IMR-90 (cell line): ENCODE results near the gene CGNL1. TPM values are rescaled to one million over a fixed set of nuclear protein-coding genes. Genes with fewer than 3 reads are reported as not detected.

Experiments used
- ATAC-seq: fragments of 200-7000 bp; cut with Tn5 transposase; 2 replicates; pipeline ENCODE4 v1.9.1; 2020; ENCODE audit warnings: low read depth, mild to moderate bottlenecking, moderate library complexity
- BruUV-seq: library from RNA; stranded (reverse); fragments of 400-500 nt; replicated peaks from 2 replicates; lab custom pipeline; 2021; lab: Mats Ljungman, UMichigan
- CTCF ChIA-PET: fragments of 300-600 bp; formaldehyde crosslinking; extraction: SDS; loops from one replicate; lab custom pipeline; 2021; ENCODE audit warnings: antibody characterized with exemption; lab: Yijun Ruan, JAX
- POLR2A ChIA-PET: fragments of 300-600 bp; sonication (Branson Sonifier 250); formaldehyde crosslinking; loops from one replicate; lab custom pipeline; 2022; ENCODE audit warnings: antibody characterized with exemption; ENCODE audit not compliant: unreplicated experiment; lab: Charles Lee
- DNase-seq: peaks from one replicate; pipeline ENCODE4 v3.0.0; 2013
- H2AFZ ChIP-seq: replicated peaks from 2 replicates; pipeline ENCODE3; 2013; ENCODE audit warnings: low read length, mild to moderate bottlenecking; ENCODE audit not compliant: poor library complexity
- H2AK5ac ChIP-seq: 2 replicates; pipeline ENCODE4 v1.6.1; 2013; ENCODE audit warnings: low read depth, low read length, inconsistent platforms
- H2AK9ac ChIP-seq: replicated peaks from 2 replicates; pipeline ENCODE3; 2013; ENCODE audit warnings: mild to moderate bottlenecking, low read depth, low read length, moderate library complexity; ENCODE audit not compliant: poor library complexity
- H2BK120ac ChIP-seq: 2 replicates; pipeline ENCODE4 v1.6.1; 2013; ENCODE audit warnings: low read depth, low read length, inconsistent platforms
- H2BK15ac ChIP-seq: 3 replicates; pipeline ENCODE4 v1.6.1; 2013; ENCODE audit warnings: low read depth, low read length, inconsistent platforms
- H2BK20ac ChIP-seq: 2 replicates; pipeline ENCODE4 v1.6.1; 2013; ENCODE audit warnings: low read depth, mild to moderate bottlenecking, inconsistent platforms, low read length, moderate library complexity
- H2BK5ac ChIP-seq: 2 replicates; pipeline ENCODE4 v1.6.1; 2013; ENCODE audit warnings: mild to moderate bottlenecking, low read depth, low read length, inconsistent platforms; ENCODE audit not compliant: poor library complexity, severe bottlenecking
- H3K14ac ChIP-seq: replicated peaks from 2 replicates; pipeline ENCODE4 v1.6.1; 2013; ENCODE audit warnings: low read depth, low read length, inconsistent platforms
- H3K18ac ChIP-seq: 2 replicates; pipeline ENCODE4 v1.6.1; 2013; ENCODE audit warnings: low read depth, low read length, control low read depth
- H3K23ac ChIP-seq: 2 replicates; pipeline ENCODE4 v1.6.1; 2013; ENCODE audit warnings: low read depth, low read length, inconsistent platforms
- H3K27ac ChIP-seq: 2 replicates; pipeline ENCODE4 v1.5.1; 2013; ENCODE audit warnings: mild to moderate bottlenecking, control low read depth, low read length; ENCODE audit not compliant: insufficient read depth
- H3K27me3 ChIP-seq: 2 replicates; pipeline ENCODE4 v1.6.1; 2013; ENCODE audit warnings: low read length; ENCODE audit not compliant: control insufficient read depth, insufficient read depth
- H3K36me3 ChIP-seq: 2 replicates; pipeline ENCODE4 v1.6.1; 2013; ENCODE audit warnings: low read length, mixed read lengths; ENCODE audit not compliant: control insufficient read depth, insufficient read depth
- H3K4ac ChIP-seq: 2 replicates; pipeline ENCODE4 v1.6.1; 2013; ENCODE audit warnings: low read depth, low read length, inconsistent platforms
- H3K4me1 ChIP-seq: 2 replicates; pipeline ENCODE4 v1.6.1; 2013; ENCODE audit warnings: low read length, mixed read lengths; ENCODE audit not compliant: control insufficient read depth, insufficient read depth
- H3K4me2 ChIP-seq: 2 replicates; pipeline ENCODE4 v1.6.1; 2013; ENCODE audit warnings: low read depth, mild to moderate bottlenecking, control low read depth, low read length, moderate library complexity
- H3K4me3 ChIP-seq: 2 replicates; pipeline ENCODE4 v1.5.1; 2013; ENCODE audit warnings: low read depth, mild to moderate bottlenecking, control low read depth, low read length, moderate library complexity; ENCODE audit not compliant: insufficient read depth
- H3K56ac ChIP-seq: 2 replicates; pipeline ENCODE4 v1.6.1; 2013; ENCODE audit warnings: low read length, inconsistent platforms; ENCODE audit not compliant: insufficient read depth; ENCODE audit errors: extremely low read depth
- H3K79me1 ChIP-seq, 2 experiments: 2 replicates each; pipeline ENCODE4 v1.6.1; 2013; ENCODE audit warnings: low read length in 2 of 2, inconsistent platforms in 1 of 2, low read depth in 1 of 2
- H3K9ac ChIP-seq: 2 replicates; pipeline ENCODE4 v1.6.1; 2013; ENCODE audit warnings: low read depth, low read length, control low read depth
- H3K9me1 ChIP-seq: 2 replicates; pipeline ENCODE4 v1.6.1; 2013; ENCODE audit warnings: low read length, inconsistent platforms; ENCODE audit not compliant: insufficient read depth
- H3K9me3 ChIP-seq: 2 replicates; pipeline ENCODE4 v1.6.1; 2013; ENCODE audit warnings: low read length; ENCODE audit not compliant: control insufficient read depth, insufficient read depth
- H4K20me1 ChIP-seq: 2 replicates; pipeline ENCODE4 v1.6.1; 2013; ENCODE audit warnings: low read length, inconsistent platforms; ENCODE audit not compliant: insufficient read depth
- H4K5ac ChIP-seq: 2 replicates; pipeline ENCODE4 v1.6.1; 2013; ENCODE audit warnings: mild to moderate bottlenecking, low read depth, low read length, control low read depth
- H4K8ac ChIP-seq, 2 experiments: 2 replicates each; pipeline ENCODE4 v1.6.1; 2013; ENCODE audit warnings: low read depth in 2 of 2, low read length in 2 of 2, control low read depth in 1 of 2, inconsistent platforms in 1 of 2
- H4K91ac ChIP-seq: 2 replicates; pipeline ENCODE4 v1.6.1; 2013; ENCODE audit warnings: low read depth, low read length, inconsistent platforms; ENCODE audit not compliant: insufficient read depth
- CHD1 ChIP-seq: IDR thresholded peaks from 2 replicates; pipeline ENCODE4 v1.6.1; 2012; ENCODE audit warnings: low read depth, low read length, improper control_type of control experiment
- FOS ChIP-seq: fragments of 150-350 bp; IDR thresholded peaks from 2 replicates; pipeline ENCODE4 v1.6.1; 2016; ENCODE audit warnings: low read depth, low read length
- MAFK ChIP-seq: IDR thresholded peaks from 2 replicates; pipeline ENCODE4 v1.6.1; 2012; ENCODE audit warnings: low read depth, low read length, improper control_type of control experiment
- NFE2L2 ChIP-seq: fragments of 150-350 bp; IDR thresholded peaks from 2 replicates; pipeline ENCODE4 v1.6.1; 2016; ENCODE audit warnings: low read depth, mild to moderate bottlenecking, low read length
- POLR2A ChIP-seq: IDR thresholded peaks from 2 replicates; pipeline ENCODE4 v1.6.1; 2012; ENCODE audit warnings: mild to moderate bottlenecking, low read depth, low read length
- SMC3 ChIP-seq: fragments of 150-350 bp; IDR thresholded peaks from 2 replicates; pipeline ENCODE4 v1.6.1; 2016; ENCODE audit warnings: low read depth, mild to moderate bottlenecking, antibody characterized with exemption, low read length, moderate library complexity
- WGBS, 2 experiments: methylation state at CpG; one replicate each; pipeline versions ENCODE4 v1.1.5 to v1.1.7; 2013; ENCODE audit warnings: missing lambda C conversion rate in 2 of 2; ENCODE audit not compliant: insufficient read length in 1 of 2; ENCODE audit errors: extremely low coverage in 2 of 2; 5-methylcytosine and 5-hydroxymethylcytosine counted together
- dilution Hi-C: fragments of 300-500 bp; cut with HindIII; formaldehyde crosslinking; loops from one replicate; pipeline ENCODE4 v1.14.3; 2018; ENCODE audit warnings: low sequenced_read_pairs; ENCODE audit not compliant: unreplicated experiment
- in situ Hi-C: fragments of 300-500 bp; cut with MboI; formaldehyde crosslinking; loops from 3 replicates; pipeline ENCODE4 v1.14.3; 2019; ENCODE audit warnings: low sequenced_read_pairs, inconsistent platforms, mixed read lengths
- intact Hi-C: fragments of 100-400 bp; cut with micrococcal nuclease; formaldehyde crosslinking; loops from 2 replicates; pipeline ENCODE4 v1.10.0; 2022
- polyA plus RNA-seq, 3 experiments: library from polyadenylated mRNA; depleted of rRNA; stranded (reverse); fragments of >200 nt; gene quantifications; 2 replicates each; pipeline ENCODE4 v1.2.3, GENCODE V29; 2012; ENCODE audit warnings: low replicate concordance in 1 of 3
- total RNA-seq: library from RNA; depleted of rRNA; stranded (reverse); fragments of >200 nt; gene quantifications from 2 replicates; pipeline ENCODE4 v1.2.3, GENCODE V29; 2012
- TF ChIP-seq, protein P1 (sequence below): conservative IDR thresholded peaks from 2 replicates; pipeline ENCODE4 v1.5.1; 2012; ENCODE audit warnings: mild to moderate bottlenecking, low read depth, low read length, improper control_type of control experiment

The CGNL1 gene
- total and polyA plus RNA-seq, 2 of the 4 experiments (the other 2 are of a cell fraction): 0.07 to 0.18 TPM

DNA sequence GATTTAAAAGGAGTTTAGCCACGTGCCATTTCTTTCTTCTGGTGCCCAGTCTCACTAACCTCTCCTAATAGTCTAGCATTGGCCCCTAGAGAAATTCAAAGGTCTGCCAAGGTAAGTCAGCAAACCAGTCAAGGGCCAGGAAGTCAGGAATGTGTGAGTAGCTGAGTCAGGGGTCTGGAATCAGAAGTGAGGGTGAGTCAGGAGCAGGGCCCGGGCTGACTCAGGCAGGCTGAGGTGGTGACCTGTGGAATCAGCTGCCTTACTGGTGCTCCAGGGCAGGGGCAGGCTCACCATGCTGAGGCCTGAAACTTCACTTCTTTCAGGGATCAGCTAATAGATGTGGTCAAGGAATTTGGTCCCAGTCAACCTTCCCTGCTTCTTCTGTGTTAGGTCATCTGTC, 109.6 kb downstream of the CGNL1 start:
- H2AK9ac ChIP-seq: peak overlapping the region; percentile 22
- BruUV-seq: no TSS peak
- peak overlapping the region; percentile 16 for H2AFZ ChIP-seq
- POLR2A ChIA-PET: no interaction called here
- no peak overlapping the region; the same call in 1 of the 2 replicates for H3K4me2 ChIP-seq
- H4K91ac ChIP-seq: peak overlapping the region; percentile 54; the same call in 1 of the 2 replicates
- peak overlapping the region; percentile 74; the same call in 1 of the 2 replicates for H3K14ac ChIP-seq
- H3K23ac ChIP-seq: no peak overlapping the region
- peaks cover 8% of the 10 kb centered on the region for H3K4me1 ChIP-seq
- H2BK5ac ChIP-seq: peak overlapping the region; percentile 63
- H2BK120ac ChIP-seq: peak overlapping the region; percentile 91
- H3K4ac ChIP-seq: peak overlapping the region; percentile 72; the same call in 1 of the 2 replicates
- no peaks in the 10 kb centered on the region for H3K36me3 ChIP-seq
- intact Hi-C loops (no loop called here), dilution Hi-C loops (no loop called here), in situ Hi-C loops (no loop called here)
- no peaks in the 10 kb centered on the region for H4K20me1 ChIP-seq
- H3K9me1 ChIP-seq: peaks cover 4% of the 10 kb centered on the region; the same call in 1 of the 2 replicates
- peak; percentile 83 for DNase-seq
- H4K5ac ChIP-seq: no peak overlapping the region; the same call in 1 of the 2 replicates
- H2BK15ac ChIP-seq: peak overlapping the region; percentile 81; the same call in 1 of the 3 replicates
- H4K8ac ChIP-seq: peak overlapping the region in 1 of 2 experiments; percentile 56; a peak in 2 of 4 replicates
- CTCF ChIA-PET: interaction anchor here (0.8 to 1.1 kb wide), 2 partner anchors 19 to 141 kb away, joined by 3 to 4 read pairs; no protein-coding TSS in a partner anchor
- peak; percentile 99 for ATAC-seq
- no peak overlapping the region for H3K9ac ChIP-seq
- no peaks in the 10 kb centered on the region for H3K79me1 ChIP-seq
- no peaks in the 10 kb centered on the region for H3K9me3 ChIP-seq
- no peak overlapping the region for H3K18ac ChIP-seq
- no peak overlapping the region for H3K56ac ChIP-seq
- H3K27ac ChIP-seq: no peak overlapping the region; the same call in 1 of the 2 replicates
- no peaks in the 10 kb centered on the region for H3K27me3 ChIP-seq
- peak overlapping the region; percentile 77 for H2BK20ac ChIP-seq
- no peak overlapping the region for H3K4me3 ChIP-seq
- 0% methylated on average over 1 of the region's 2 CpGs; no CpG with 5 or more reads in 1 of the 2 experiments for WGBS, 2 experiments
- H2AK5ac ChIP-seq: peak overlapping the region; percentile 82
- no peak for TF ChIP-seq CHD1
- no peak for TF ChIP-seq SMC3
- TF ChIP-seq, protein P1, sequence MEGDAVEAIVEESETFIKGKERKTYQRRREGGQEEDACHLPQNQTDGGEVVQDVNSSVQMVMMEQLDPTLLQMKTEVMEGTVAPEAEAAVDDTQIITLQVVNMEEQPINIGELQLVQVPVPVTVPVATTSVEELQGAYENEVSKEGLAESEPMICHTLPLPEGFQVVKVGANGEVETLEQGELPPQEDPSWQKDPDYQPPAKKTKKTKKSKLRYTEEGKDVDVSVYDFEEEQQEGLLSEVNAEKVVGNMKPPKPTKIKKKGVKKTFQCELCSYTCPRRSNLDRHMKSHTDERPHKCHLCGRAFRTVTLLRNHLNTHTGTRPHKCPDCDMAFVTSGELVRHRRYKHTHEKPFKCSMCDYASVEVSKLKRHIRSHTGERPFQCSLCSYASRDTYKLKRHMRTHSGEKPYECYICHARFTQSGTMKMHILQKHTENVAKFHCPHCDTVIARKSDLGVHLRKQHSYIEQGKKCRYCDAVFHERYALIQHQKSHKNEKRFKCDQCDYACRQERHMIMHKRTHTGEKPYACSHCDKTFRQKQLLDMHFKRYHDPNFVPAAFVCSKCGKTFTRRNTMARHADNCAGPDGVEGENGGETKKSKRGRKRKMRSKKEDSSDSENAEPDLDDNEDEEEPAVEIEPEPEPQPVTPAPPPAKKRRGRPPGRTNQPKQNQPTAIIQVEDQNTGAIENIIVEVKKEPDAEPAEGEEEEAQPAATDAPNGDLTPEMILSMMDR: no peak
- TF ChIP-seq POLR2A: no peak
- TF ChIP-seq FOS: peak; percentile 79
- no peak for TF ChIP-seq NFE2L2
- TF ChIP-seq MAFK: peak; percentile 53
